ENCODE measurements around the gene AK5. TPM values are rescaled to one million over a fixed set of nuclear protein-coding genes. Genes with fewer than 3 reads are reported as not detected.

Gene AK5
- total and polyA plus RNA-seq, 2 of the 13 experiments (the other 11 are each of a cell fraction or from before 2014, with no cell fraction given): not detected

DNA sequence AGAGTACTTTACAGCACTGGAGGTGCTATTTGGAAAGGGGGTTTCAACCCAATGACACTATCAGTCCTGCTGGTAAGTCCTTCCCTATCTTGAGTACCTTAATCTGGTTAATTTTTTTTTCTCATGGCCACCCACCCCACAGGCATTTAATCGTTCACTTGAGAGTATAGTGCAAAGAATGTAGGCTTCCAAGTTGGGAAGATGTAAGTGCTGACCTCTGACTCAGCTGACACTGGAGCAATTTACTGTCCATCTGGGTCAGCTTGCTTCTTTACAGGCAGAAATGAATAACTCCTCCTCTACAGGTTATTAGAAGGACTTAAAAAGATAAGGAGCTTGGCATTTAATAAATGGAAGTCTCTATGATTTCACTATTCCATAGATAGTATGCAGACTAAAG lies 89.6 kb downstream of the AK5 start:
- FAIRE-seq (no peak), DNase-seq (ENCODE audit: low spot score) (no peak), ATAC-seq (no peak)
- no TSS peak for BruUV-seq (replicated peaks)
- no peaks in the 10 kb centered on the region for H3K4me1 ChIP-seq (ENCODE audit: insufficient read depth, low read length)
- TF ChIP-seq MZF1 (CRISPR knock-in tag; IDR thresholded peaks at IDR 0.05; ENCODE audit: borderline replicate concordance) (no peak), CAMTA2 (CRISPR knock-in tag; IDR thresholded peaks at IDR 0.05; ENCODE audit: borderline replicate concordance) (no peak), FLYWCH1 (CRISPR knock-in tag; IDR thresholded peaks at IDR 0.05) (no peak), ZNF160 (CRISPR knock-in tag; IDR thresholded peaks at IDR 0.05) (no peak), PHB2 (IDR thresholded peaks at IDR 0.05; ENCODE audit: partially characterized antibody) (no peak)
- TF ChIP-seq, protein P1, sequence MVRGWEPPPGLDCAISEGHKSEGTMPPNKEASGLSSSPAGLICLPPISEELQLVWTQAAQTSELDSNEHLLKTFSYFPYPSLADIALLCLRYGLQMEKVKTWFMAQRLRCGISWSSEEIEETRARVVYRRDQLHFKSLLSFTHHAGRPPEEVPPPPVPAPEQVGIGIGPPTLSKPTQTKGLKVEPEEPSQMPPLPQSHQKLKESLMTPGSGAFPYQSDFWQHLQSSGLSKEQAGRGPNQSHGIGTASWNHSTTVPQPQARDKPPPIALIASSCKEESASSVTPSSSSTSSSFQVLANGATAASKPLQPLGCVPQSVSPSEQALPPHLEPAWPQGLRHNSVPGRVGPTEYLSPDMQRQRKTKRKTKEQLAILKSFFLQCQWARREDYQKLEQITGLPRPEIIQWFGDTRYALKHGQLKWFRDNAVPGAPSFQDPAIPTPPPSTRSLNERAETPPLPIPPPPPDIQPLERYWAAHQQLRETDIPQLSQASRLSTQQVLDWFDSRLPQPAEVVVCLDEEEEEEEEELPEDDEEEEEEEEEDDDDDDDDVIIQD (CRISPR knock-in tag; IDR thresholded peaks at IDR 0.05; ENCODE audit: low read depth): no peak
- H4K20me1 ChIP-seq (ENCODE audit: insufficient read depth, low read length): no peaks in the 10 kb centered on the region
- H3K9me3 ChIP-seq (ENCODE audit: low read length): no peaks in the 10 kb centered on the region
- 0% methylated on average over 1 of the region's 1 CpG for WGBS (ENCODE audit: low lambda C conversion rate)
- H3K79me2 ChIP-seq (ENCODE audit: insufficient read depth, low read length): no peaks in the 10 kb centered on the region
- intact Hi-C loops (cut with micrococcal nuclease; ENCODE audit: unreplicated experiment): no loop called here
- H3K27ac ChIP-seq (ENCODE audit: extremely low read length, insufficient read depth, low read length): no peak overlapping the region
- H3K27me3 ChIP-seq (ENCODE audit: control insufficient read depth in 1 of 2, insufficient read depth in 2 of 2, low read length in 2 of 2): peaks cover 0 to 4% of the 10 kb centered on the region in 2 experiments; a peak in 1 of 5 replicates
- H3K4me3 ChIP-seq (replicated peaks in 1 of 3; ENCODE audit: insufficient read depth in 1 of 3, low read depth in 2 of 3, low read length in 3 of 3): no peak overlapping the region
- ChIA-PET POLR2A (no interaction called here), CTCF (ENCODE audit: low intra/inter-chr PET ratio, low total read pairs) (no interaction called here)
- H3K4me2 ChIP-seq (ENCODE audit: low read depth, low read length): no peak overlapping the region
- H2AFZ ChIP-seq (ENCODE audit: low read length): no peak overlapping the region
- in situ Hi-C loops (cut with HindIII; ENCODE audit: extremely low pct_ligation_motif_present, low pct_unique_long_range_greater_than_20kb): no loop called here
- no peaks in the 10 kb centered on the region for H3K36me3 ChIP-seq (replicated peaks in 1 of 2; ENCODE audit: control insufficient read depth in 1 of 2, insufficient read depth in 2 of 2, low read length in 2 of 2)
- H3K9ac ChIP-seq (ENCODE audit: insufficient read depth, low read depth, low read length): no peak overlapping the region

DNA sequence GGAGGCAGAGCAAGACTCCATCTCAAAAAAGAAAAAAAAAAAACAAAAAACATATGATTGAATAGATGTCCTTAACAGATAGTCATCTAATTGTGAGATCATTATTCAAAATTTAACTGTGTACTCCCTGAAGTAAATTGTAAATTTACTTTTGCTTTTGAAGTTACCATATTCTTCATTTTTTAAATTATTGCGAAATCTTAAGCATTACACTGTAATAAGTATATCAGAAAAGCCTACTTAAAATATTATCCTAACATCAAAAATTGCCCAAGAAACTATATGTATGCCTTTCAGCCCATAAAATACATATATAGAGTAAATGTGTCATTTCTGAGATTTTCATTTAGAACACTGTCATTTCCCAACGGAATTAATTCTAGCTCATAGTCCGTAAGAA lies 91.9 kb downstream of the AK5 start:
- POLR2A ChIA-PET: no interaction called here
- no TSS peak for BruUV-seq (replicated peaks)
- CTCF ChIA-PET (ENCODE audit: low intra/inter-chr PET ratio, low total read pairs): no interaction called here
- FAIRE-seq (no peak), ATAC-seq (no peak), DNase-seq (ENCODE audit: low spot score) (no peak)
- no peak overlapping the region for H2AFZ ChIP-seq (ENCODE audit: low read length)
- WGBS (ENCODE audit: low lambda C conversion rate): 1% methylated on average over 3 of the region's 3 CpGs
- no peaks in the 10 kb centered on the region for H3K4me1 ChIP-seq (ENCODE audit: insufficient read depth, low read length)
- peak; percentile 64 for TF ChIP-seq CEBPB (IDR thresholded peaks at IDR 0.05; ENCODE audit: borderline replicate concordance, low read depth, low read length)
- TF ChIP-seq PAWR (CRISPR knock-in tag; IDR thresholded peaks at IDR 0.05; ENCODE audit: borderline replicate concordance): no peak
- H3K4me2 ChIP-seq (ENCODE audit: low read depth, low read length): no peak overlapping the region
- H3K4me3 ChIP-seq (replicated peaks in 1 of 3; ENCODE audit: insufficient read depth in 1 of 3, low read depth in 2 of 3, low read length in 3 of 3): no peak overlapping the region
- no peaks in the 10 kb centered on the region for H4K20me1 ChIP-seq (ENCODE audit: insufficient read depth, low read length)
- H3K27ac ChIP-seq (ENCODE audit: extremely low read length, insufficient read depth, low read length): no peak overlapping the region
- H3K9me3 ChIP-seq (ENCODE audit: low read length): no peaks in the 10 kb centered on the region
- H3K9ac ChIP-seq (ENCODE audit: insufficient read depth, low read depth, low read length): no peak overlapping the region
- no peaks in the 10 kb centered on the region for H3K36me3 ChIP-seq (replicated peaks in 1 of 2; ENCODE audit: control insufficient read depth in 1 of 2, insufficient read depth in 2 of 2, low read length in 2 of 2)
- intact Hi-C loops (cut with micrococcal nuclease; ENCODE audit: unreplicated experiment): no loop called here
- in situ Hi-C loops (cut with HindIII; ENCODE audit: extremely low pct_ligation_motif_present, low pct_unique_long_range_greater_than_20kb): no loop called here
- H3K27me3 ChIP-seq (ENCODE audit: control insufficient read depth in 1 of 2, insufficient read depth in 2 of 2, low read length in 2 of 2): peaks cover 0 to 4% of the 10 kb centered on the region in 2 experiments; a peak in 1 of 5 replicates
- no peaks in the 10 kb centered on the region for H3K79me2 ChIP-seq (ENCODE audit: insufficient read depth, low read length)
